IMR-90 (cell line): ENCODE data around the gene SLC25A21. TPM values are rescaled to one million over a fixed set of nuclear protein-coding genes. Genes with fewer than 3 reads are reported as not detected.

ENCODE experiments used
- ATAC-seq: fragments of 200-7000 bp; cut with Tn5 transposase; 2 replicates; pipeline ENCODE4 v1.9.1; 2020; ENCODE audit warnings: low read depth, mild to moderate bottlenecking, moderate library complexity
- BruUV-seq: library from RNA; stranded (reverse); fragments of 400-500 nt; replicated peaks from 2 replicates; lab custom pipeline; 2021; lab: Mats Ljungman, UMichigan
- CTCF ChIA-PET: fragments of 300-600 bp; formaldehyde crosslinking; extraction: SDS; loops from one replicate; lab custom pipeline; 2021; ENCODE audit warnings: antibody characterized with exemption; lab: Yijun Ruan, JAX
- POLR2A ChIA-PET: fragments of 300-600 bp; sonication (Branson Sonifier 250); formaldehyde crosslinking; loops from one replicate; lab custom pipeline; 2022; ENCODE audit warnings: antibody characterized with exemption; ENCODE audit not compliant: unreplicated experiment; lab: Charles Lee
- DNase-seq: peaks from one replicate; pipeline ENCODE4 v3.0.0; 2013
- H2AFZ ChIP-seq: replicated peaks from 2 replicates; pipeline ENCODE3; 2013; ENCODE audit warnings: low read length, mild to moderate bottlenecking; ENCODE audit not compliant: poor library complexity
- H2AK5ac ChIP-seq: 2 replicates; pipeline ENCODE4 v1.6.1; 2013; ENCODE audit warnings: low read depth, low read length, inconsistent platforms
- H2AK9ac ChIP-seq: replicated peaks from 2 replicates; pipeline ENCODE3; 2013; ENCODE audit warnings: mild to moderate bottlenecking, low read depth, low read length, moderate library complexity; ENCODE audit not compliant: poor library complexity
- H2BK120ac ChIP-seq: 2 replicates; pipeline ENCODE4 v1.6.1; 2013; ENCODE audit warnings: low read depth, low read length, inconsistent platforms
- H2BK15ac ChIP-seq: 3 replicates; pipeline ENCODE4 v1.6.1; 2013; ENCODE audit warnings: low read depth, low read length, inconsistent platforms
- H2BK20ac ChIP-seq: 2 replicates; pipeline ENCODE4 v1.6.1; 2013; ENCODE audit warnings: low read depth, mild to moderate bottlenecking, inconsistent platforms, low read length, moderate library complexity
- H2BK5ac ChIP-seq: 2 replicates; pipeline ENCODE4 v1.6.1; 2013; ENCODE audit warnings: mild to moderate bottlenecking, low read depth, low read length, inconsistent platforms; ENCODE audit not compliant: poor library complexity, severe bottlenecking
- H3K14ac ChIP-seq: replicated peaks from 2 replicates; pipeline ENCODE4 v1.6.1; 2013; ENCODE audit warnings: low read depth, low read length, inconsistent platforms
- H3K18ac ChIP-seq: 2 replicates; pipeline ENCODE4 v1.6.1; 2013; ENCODE audit warnings: low read depth, low read length, control low read depth
- H3K23ac ChIP-seq: 2 replicates; pipeline ENCODE4 v1.6.1; 2013; ENCODE audit warnings: low read depth, low read length, inconsistent platforms
- H3K27ac ChIP-seq: 2 replicates; pipeline ENCODE4 v1.5.1; 2013; ENCODE audit warnings: mild to moderate bottlenecking, control low read depth, low read length; ENCODE audit not compliant: insufficient read depth
- H3K27me3 ChIP-seq: 2 replicates; pipeline ENCODE4 v1.6.1; 2013; ENCODE audit warnings: low read length; ENCODE audit not compliant: control insufficient read depth, insufficient read depth
- H3K36me3 ChIP-seq: 2 replicates; pipeline ENCODE4 v1.6.1; 2013; ENCODE audit warnings: low read length, mixed read lengths; ENCODE audit not compliant: control insufficient read depth, insufficient read depth
- H3K4ac ChIP-seq: 2 replicates; pipeline ENCODE4 v1.6.1; 2013; ENCODE audit warnings: low read depth, low read length, inconsistent platforms
- H3K4me1 ChIP-seq: 2 replicates; pipeline ENCODE4 v1.6.1; 2013; ENCODE audit warnings: low read length, mixed read lengths; ENCODE audit not compliant: control insufficient read depth, insufficient read depth
- H3K4me2 ChIP-seq: 2 replicates; pipeline ENCODE4 v1.6.1; 2013; ENCODE audit warnings: low read depth, mild to moderate bottlenecking, control low read depth, low read length, moderate library complexity
- H3K4me3 ChIP-seq: 2 replicates; pipeline ENCODE4 v1.5.1; 2013; ENCODE audit warnings: low read depth, mild to moderate bottlenecking, control low read depth, low read length, moderate library complexity; ENCODE audit not compliant: insufficient read depth
- H3K56ac ChIP-seq: 2 replicates; pipeline ENCODE4 v1.6.1; 2013; ENCODE audit warnings: low read length, inconsistent platforms; ENCODE audit not compliant: insufficient read depth; ENCODE audit errors: extremely low read depth
- H3K79me1 ChIP-seq, 2 experiments: 2 replicates each; pipeline ENCODE4 v1.6.1; 2013; ENCODE audit warnings: low read length in 2 of 2, inconsistent platforms in 1 of 2, low read depth in 1 of 2
- H3K9ac ChIP-seq: 2 replicates; pipeline ENCODE4 v1.6.1; 2013; ENCODE audit warnings: low read depth, low read length, control low read depth
- H3K9me1 ChIP-seq: 2 replicates; pipeline ENCODE4 v1.6.1; 2013; ENCODE audit warnings: low read length, inconsistent platforms; ENCODE audit not compliant: insufficient read depth
- H3K9me3 ChIP-seq: 2 replicates; pipeline ENCODE4 v1.6.1; 2013; ENCODE audit warnings: low read length; ENCODE audit not compliant: control insufficient read depth, insufficient read depth
- H4K20me1 ChIP-seq: 2 replicates; pipeline ENCODE4 v1.6.1; 2013; ENCODE audit warnings: low read length, inconsistent platforms; ENCODE audit not compliant: insufficient read depth
- H4K5ac ChIP-seq: 2 replicates; pipeline ENCODE4 v1.6.1; 2013; ENCODE audit warnings: mild to moderate bottlenecking, low read depth, low read length, control low read depth
- H4K8ac ChIP-seq, 2 experiments: 2 replicates each; pipeline ENCODE4 v1.6.1; 2013; ENCODE audit warnings: low read depth in 2 of 2, low read length in 2 of 2, control low read depth in 1 of 2, inconsistent platforms in 1 of 2
- H4K91ac ChIP-seq: 2 replicates; pipeline ENCODE4 v1.6.1; 2013; ENCODE audit warnings: low read depth, low read length, inconsistent platforms; ENCODE audit not compliant: insufficient read depth
- CEBPB ChIP-seq: IDR thresholded peaks from 2 replicates; pipeline ENCODE4 v1.6.1; 2012; ENCODE audit warnings: low read depth, low read length, improper control_type of control experiment
- MAFK ChIP-seq: IDR thresholded peaks from 2 replicates; pipeline ENCODE4 v1.6.1; 2012; ENCODE audit warnings: low read depth, low read length, improper control_type of control experiment
- MXI1 ChIP-seq: IDR thresholded peaks from 2 replicates; pipeline ENCODE4 v1.6.1; 2012; ENCODE audit warnings: low read depth, mild to moderate bottlenecking, low read length, moderate library complexity, borderline replicate concordance
- NFE2L2 ChIP-seq: fragments of 150-350 bp; IDR thresholded peaks from 2 replicates; pipeline ENCODE4 v1.6.1; 2016; ENCODE audit warnings: low read depth, mild to moderate bottlenecking, low read length
- POLR2A ChIP-seq: IDR thresholded peaks from 2 replicates; pipeline ENCODE4 v1.6.1; 2012; ENCODE audit warnings: mild to moderate bottlenecking, low read depth, low read length
- RFX5 ChIP-seq: IDR thresholded peaks from 2 replicates; pipeline ENCODE4 v1.8.0; 2012; ENCODE audit warnings: low read depth, mild to moderate bottlenecking, low read length, moderate library complexity
- USF2 ChIP-seq: fragments of 150-350 bp; IDR thresholded peaks from 2 replicates; pipeline ENCODE4 v1.6.1; 2017; ENCODE audit warnings: mild to moderate bottlenecking, antibody characterized with exemption, low read length, low read depth
- WGBS, 2 experiments: methylation state at CpG; one replicate each; pipeline versions ENCODE4 v1.1.5 to v1.1.7; 2013; ENCODE audit warnings: missing lambda C conversion rate in 2 of 2; ENCODE audit not compliant: insufficient read length in 1 of 2; ENCODE audit errors: extremely low coverage in 2 of 2; 5-methylcytosine and 5-hydroxymethylcytosine counted together
- dilution Hi-C: fragments of 300-500 bp; cut with HindIII; formaldehyde crosslinking; loops from one replicate; pipeline ENCODE4 v1.14.3; 2018; ENCODE audit warnings: low sequenced_read_pairs; ENCODE audit not compliant: unreplicated experiment
- in situ Hi-C: fragments of 300-500 bp; cut with MboI; formaldehyde crosslinking; loops from 3 replicates; pipeline ENCODE4 v1.14.3; 2019; ENCODE audit warnings: low sequenced_read_pairs, inconsistent platforms, mixed read lengths
- intact Hi-C: fragments of 100-400 bp; cut with micrococcal nuclease; formaldehyde crosslinking; loops from 2 replicates; pipeline ENCODE4 v1.10.0; 2022
- polyA plus RNA-seq, 3 experiments: library from polyadenylated mRNA; depleted of rRNA; stranded (reverse); fragments of >200 nt; gene quantifications; 2 replicates each; pipeline ENCODE4 v1.2.3, GENCODE V29; 2012; ENCODE audit warnings: low replicate concordance in 1 of 3
- total RNA-seq: library from RNA; depleted of rRNA; stranded (reverse); fragments of >200 nt; gene quantifications from 2 replicates; pipeline ENCODE4 v1.2.3, GENCODE V29; 2012

The SLC25A21 gene
- total and polyA plus RNA-seq, 2 of the 4 experiments (the other 2 are of a cell fraction): 0.62 to 0.90 TPM

- dilution Hi-C loops: no loop called here
- no peak overlapping the region for H4K5ac ChIP-seq
- DNase-seq: no peak
These were observed 82.4 kb downstream of the SLC25A21 start for GRCh38 chr14:37090026-37090425.

More at GRCh38 chr14:37090026-37090425, 82.4 kb downstream of the SLC25A21 start:
- peak overlapping the region; percentile 71; the same call in 1 of the 2 replicates for H3K23ac ChIP-seq
- no peak overlapping the region for H2BK15ac ChIP-seq
- 0 out of 2 replicates have a peak overlapping the region, but pooled peaks have one; percentile 46 for H3K4me2 ChIP-seq
- no peaks in the 10 kb centered on the region for H4K20me1 ChIP-seq
- peak overlapping the region; percentile 73 for H3K14ac ChIP-seq
- H2BK120ac ChIP-seq: peak overlapping the region; percentile 75
- H2BK20ac ChIP-seq: peak overlapping the region; percentile 76; the same call in 1 of the 2 replicates
- ChIA-PET POLR2A (no interaction called here), CTCF (interaction anchor here (0.6 to 1.5 kb wide), 3 partner anchors 28 to 281 kb away, joined by 3 to 5 read pairs (median 4); no protein-coding TSS in a partner anchor)
- H3K4me1 ChIP-seq: peaks cover 4% of the 10 kb centered on the region
- peaks cover 3% of the 10 kb centered on the region for H3K9me1 ChIP-seq
- no peaks in the 10 kb centered on the region for H3K36me3 ChIP-seq
- H3K9ac ChIP-seq: no peak overlapping the region
- H3K27ac ChIP-seq: no peak overlapping the region
- no peak overlapping the region for H2BK5ac ChIP-seq
- no peaks in the 10 kb centered on the region for H3K9me3 ChIP-seq
- no peak overlapping the region for H3K18ac ChIP-seq
- no peak overlapping the region for H4K8ac ChIP-seq
- H2AFZ ChIP-seq: peak overlapping the region; percentile 79
- no peak overlapping the region for H2AK9ac ChIP-seq
- in situ Hi-C loops: no loop called here
- ATAC-seq: no peak
- BruUV-seq: no TSS peak
- H2AK5ac ChIP-seq: peak overlapping the region; percentile 20; the same call in 1 of the 2 replicates
- H4K91ac ChIP-seq: peak overlapping the region; percentile 30
- intact Hi-C loops: no loop called here
- H3K4ac ChIP-seq: peak overlapping the region; percentile 83
- H3K79me1 ChIP-seq: no peaks in the 10 kb centered on the region; a peak in 1 of 4 replicates
- TF ChIP-seq POLR2A (no peak), MAFK (no peak), RFX5 (no peak), MXI1 (no peak), USF2 (no peak), CEBPB (no peak), NFE2L2 (no peak)
- H3K4me3 ChIP-seq: no peak overlapping the region
- H3K56ac ChIP-seq: no peak overlapping the region
- WGBS, 2 experiments: no CpG with 5 or more reads among the region's 6 CpGs
- no peaks in the 10 kb centered on the region for H3K27me3 ChIP-seq
